GM19239 (cell line): Measurements from ENCODE around the gene GNB5.
"Not testable (repeated sequence)": the region's sequence is repeated elsewhere in the genome, so short reads cannot be mapped to it uniquely, and the experiment has no call there.

Source experiments
- DNase-seq: peaks from one replicate; pipeline ENCODE4 v3.0.0; 2011; ENCODE audit warnings: low spot score; ENCODE audit not compliant: insufficient read length
- FAIRE-seq: peaks from 2 replicates; lab custom pipeline; 2011; peaks lifted over from hg19 to GRCh38; lab: Jason Lieb, UNC

Gene GNB5

DNA sequence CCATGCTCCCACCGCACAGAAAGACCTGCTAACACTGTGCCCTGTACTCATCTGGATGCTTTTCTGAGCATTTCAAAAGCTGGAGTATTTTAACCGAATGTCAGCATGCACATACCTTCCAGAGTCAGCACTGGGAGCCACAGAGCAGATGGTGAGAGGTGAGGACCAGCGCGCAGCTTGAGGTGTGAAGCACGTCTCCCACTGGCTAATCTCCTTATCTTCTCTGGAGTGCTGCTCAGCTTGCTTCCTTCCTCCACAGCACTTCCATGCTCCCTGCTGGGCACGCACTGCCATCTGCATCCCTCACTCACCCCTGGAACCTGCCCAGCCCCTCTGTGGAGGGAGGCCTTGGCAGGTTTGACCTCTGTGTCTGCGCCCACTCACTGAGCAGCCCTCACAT, at the start of gene GNB5:
GNB5 (minus strand) TSS at position 186 of the 400 bp plus-strand sequence. CDS start 6,716 bp downstream, outside the sequence.
- no peak for FAIRE-seq
- DNase-seq: no peak

DNA sequence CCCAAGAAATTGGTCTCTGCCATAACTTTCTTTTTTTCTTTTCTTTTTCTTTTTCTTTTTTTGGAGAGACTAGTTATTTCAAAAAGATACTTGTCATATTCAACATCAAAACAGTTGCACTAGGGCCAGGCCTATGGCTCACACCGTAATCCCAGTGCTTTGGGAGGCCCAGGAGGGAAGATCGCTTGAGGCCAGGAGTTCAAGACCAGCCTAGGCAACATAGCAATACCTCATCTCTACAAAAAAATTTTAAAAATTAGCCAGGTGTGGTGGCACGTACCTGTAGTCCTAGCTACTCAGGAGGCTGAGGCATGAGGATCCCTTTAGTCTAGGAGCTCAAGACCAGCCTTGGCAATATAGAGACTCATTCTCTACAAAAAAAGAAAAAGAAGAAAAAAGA, 49.0 kb upstream of the GNB5 start:
- DNase-seq: no peak
- FAIRE-seq: no peak

DNA sequence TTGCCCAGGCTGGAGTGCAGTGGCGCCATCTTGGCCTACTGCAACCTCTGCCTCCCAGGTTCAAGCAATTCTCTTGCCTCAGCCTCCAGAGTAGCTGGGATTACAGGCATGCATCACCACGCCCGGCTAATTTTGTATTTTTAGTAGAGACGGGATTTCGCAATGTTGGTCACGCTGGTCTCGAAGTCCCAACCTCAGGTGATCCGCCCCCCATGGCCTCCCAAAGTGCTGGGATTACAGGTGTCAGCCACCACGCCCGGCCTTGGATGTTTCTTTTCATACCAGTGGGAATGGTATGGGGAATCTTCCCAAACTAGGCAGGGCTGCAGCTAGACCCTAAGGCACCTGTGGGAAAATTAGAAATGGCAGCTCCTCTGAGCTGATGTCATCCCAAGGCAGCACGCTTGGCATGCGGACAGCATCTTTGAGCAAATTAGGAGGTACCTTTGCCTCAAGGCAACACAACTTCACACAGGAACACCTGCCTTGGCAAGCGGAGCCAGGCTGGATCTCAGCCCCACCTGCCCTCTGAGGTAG, 47.9 kb upstream of the GNB5 start:
- not testable (repeated sequence) for FAIRE-seq, DNase-seq

DNA sequence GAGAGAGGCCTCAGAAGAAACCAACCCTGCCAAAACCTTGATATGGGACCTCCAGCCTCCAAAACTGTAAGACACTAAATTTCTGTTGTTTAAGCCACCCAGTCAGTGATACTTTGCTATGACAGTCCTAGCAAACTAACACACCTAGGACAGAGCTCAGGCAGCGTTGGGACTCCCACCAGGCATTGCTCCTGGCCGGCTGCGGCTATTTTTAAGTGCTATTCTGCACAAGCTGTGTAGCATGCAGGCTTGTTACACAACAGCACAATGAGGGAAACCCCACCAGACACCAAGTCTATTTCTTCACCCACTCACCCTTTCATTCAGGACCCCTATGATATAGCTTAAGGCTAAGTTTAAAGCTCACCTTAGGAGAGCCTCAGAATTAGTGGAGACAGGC, 47.0 kb upstream of the GNB5 start:
- no peak for FAIRE-seq
- no peak for DNase-seq

DNA sequence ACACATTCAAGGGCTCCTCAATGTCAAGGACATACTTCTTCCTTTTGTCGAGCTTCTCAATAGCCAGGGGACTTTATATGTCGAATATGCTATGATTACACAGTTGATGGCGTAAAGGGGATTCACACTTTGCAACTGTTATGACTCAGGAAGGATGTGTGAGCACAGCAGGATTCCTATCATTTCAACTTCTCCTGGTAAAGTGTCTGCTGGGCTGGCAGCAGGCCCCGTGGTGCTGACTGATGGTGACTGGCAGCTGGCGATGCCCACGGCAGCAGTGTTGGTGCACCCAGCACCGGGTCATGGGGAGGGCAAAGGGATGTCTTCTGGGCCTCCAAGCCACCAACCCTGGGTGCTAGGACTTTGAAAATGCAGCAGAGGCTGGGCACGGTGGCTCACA, 44.8 kb upstream of the GNB5 start:
- FAIRE-seq (no peak), DNase-seq (no peak)

DNA sequence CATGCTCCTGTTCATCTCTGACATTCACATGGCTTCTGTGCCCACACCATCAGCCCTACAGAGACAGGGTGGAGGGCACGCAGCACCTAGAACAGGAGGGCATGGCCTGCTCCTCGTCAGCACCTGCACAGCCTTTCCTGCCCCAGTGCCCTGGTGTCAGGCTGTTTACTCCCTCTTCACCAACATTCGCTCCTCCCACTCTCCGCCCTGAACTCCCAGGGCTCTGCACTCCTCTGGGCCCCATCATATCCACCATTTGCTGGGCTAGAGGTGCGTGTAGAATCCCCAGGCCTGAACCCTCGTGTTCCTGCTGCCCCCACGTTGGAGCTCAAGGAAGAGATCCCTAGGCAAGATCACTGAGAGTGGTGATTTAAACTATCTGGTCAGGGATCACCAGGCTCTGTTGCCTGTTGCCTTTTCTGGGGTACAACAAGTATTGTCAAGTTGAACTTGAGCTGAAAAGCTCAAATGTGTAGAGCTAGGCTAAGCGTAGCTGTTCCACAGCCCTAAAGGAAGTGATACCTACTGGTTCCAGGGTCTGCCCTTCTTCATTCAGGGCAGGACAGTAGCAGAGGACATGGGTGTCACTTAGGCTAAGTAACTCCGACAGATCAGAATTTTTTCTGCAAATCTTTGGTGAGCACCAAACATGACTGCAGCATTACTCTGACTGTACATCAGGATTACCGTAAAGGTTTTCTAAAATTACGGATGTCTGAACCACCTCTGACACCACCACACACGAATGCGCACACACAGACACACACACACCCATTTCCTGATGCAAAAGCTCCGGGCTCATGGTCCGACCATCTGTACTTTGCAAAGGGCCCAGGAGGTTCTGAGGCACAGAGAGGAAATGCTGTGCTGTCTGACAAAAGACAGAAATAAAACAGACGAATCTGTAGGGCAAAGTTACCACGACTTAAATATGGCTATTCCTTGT, 43.7 kb upstream of the GNB5 start:
- DNase-seq (no peak), FAIRE-seq (peak; percentile 93)

DNA sequence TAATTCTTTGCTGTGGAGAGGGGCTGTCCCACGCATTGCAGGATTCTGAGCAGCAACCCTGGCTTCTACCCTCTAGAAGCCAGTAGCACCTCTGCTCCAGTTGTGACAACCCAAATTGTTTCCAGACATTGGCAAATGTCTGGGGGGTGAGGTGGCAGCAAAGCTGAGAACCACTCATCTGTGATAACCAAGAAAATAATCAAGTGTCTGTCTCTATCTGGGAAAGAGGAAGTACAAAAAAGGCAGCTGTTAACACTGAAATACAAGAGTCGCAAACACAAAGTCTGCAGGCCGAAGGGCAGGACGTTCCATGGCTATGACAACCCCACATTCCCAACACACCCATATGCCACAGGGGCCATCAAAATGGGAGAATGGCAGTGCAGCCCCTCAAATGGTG, 42.2 kb upstream of the GNB5 start:
- peak; percentile 92 for FAIRE-seq
- DNase-seq: no peak

DNA sequence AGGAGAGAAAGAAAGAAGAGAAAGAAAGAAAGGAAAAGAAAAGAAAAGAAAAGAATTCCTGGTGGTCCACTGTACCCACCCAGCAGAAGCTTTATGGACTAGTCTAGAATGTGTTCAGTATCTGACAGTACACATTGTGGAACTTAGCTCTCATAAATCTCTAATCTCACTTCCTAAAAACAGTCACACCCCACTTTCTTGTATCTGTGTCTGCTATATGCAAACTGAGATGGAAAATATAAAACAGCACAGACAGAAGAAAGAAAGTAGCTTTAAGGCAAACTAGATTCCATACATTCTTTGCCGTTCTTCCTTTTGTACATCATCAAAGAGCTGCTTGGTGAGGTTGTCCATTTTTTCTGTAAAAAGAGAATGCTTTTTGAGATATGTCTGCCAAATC, 41.1 kb upstream of the GNB5 start:
- DNase-seq (no peak), FAIRE-seq (peak; percentile 40)

DNA sequence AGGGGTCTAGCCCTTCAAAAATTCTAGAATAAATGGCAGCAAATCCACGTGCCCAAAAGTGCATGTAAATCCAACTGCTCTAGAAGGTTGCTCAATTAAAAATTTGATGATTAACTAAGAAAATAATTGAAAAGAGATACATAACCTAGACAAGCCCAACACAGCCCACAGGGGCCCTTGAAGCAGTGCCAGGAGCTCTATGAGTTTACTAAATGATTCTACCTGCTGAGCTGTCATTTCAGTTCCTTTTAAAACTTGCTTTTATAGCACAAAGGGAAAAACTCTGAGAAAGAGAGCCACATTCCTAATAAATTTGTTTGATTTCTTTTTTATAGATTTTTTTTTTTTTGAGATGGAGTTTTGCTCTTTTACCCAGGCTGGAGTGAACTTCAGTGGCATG, 38.9 kb upstream of the GNB5 start:
- FAIRE-seq (no peak), DNase-seq (no peak)

DNA sequence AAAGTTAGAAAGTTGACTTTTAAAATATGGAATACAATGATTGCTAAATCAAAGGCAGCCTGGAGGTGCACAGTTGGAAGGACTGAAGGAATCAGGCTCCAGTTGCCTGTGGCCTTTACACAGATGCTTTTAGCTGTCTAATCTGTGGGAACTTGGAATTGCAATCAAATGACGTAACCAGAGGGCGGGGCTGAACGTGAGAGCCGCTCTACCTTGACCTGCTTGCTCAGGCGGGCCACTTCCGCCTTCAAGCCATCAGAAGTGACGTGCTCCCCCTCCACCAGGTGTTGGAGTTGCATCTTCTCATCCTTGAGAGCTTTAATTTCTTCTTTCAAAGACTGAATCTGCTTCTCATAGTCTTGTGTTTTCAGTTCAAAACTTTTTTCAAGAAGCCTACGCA, 37.7 kb upstream of the GNB5 start:
- FAIRE-seq: peak; percentile 68
- no peak for DNase-seq

DNA sequence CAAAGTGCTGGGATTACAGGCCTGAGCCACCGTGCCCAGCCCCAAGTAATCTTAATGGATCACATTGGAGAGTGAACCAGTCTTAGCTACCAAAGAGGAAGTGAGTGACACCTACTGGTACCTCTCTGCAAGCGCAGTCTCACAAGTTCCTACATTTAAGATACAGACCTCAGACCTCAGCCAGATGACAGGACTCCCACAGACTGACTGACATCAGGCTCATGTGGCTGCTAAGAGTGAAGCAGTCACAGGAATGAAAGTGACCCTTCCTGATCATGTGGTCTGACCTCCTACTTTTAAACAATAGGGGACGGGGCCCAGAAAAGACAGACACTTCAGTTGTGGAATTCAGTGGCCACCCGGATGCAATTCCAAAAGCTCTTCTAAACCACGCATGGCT, 36.3 kb upstream of the GNB5 start:
- FAIRE-seq: peak; percentile 95
- no peak for DNase-seq

DNA sequence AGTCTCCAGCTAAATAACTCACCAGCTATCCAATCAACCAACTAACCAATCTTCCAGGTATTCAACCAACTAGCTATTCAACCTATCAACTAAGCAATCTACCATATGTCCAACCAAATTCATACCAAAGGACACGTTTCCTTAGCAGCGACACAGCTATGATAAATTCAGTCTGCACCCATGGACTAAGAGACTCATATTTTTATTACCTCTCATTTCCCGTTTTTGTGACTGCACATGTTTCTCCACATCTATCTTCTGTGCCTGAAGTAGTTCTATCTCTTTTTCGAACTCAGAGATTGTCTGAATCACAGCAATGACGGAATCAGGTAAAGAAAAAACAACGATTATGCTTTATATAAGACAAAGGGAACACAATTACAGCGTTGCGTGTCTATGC, 34.0 kb upstream of the GNB5 start:
- DNase-seq: no peak
- no peak for FAIRE-seq

DNA sequence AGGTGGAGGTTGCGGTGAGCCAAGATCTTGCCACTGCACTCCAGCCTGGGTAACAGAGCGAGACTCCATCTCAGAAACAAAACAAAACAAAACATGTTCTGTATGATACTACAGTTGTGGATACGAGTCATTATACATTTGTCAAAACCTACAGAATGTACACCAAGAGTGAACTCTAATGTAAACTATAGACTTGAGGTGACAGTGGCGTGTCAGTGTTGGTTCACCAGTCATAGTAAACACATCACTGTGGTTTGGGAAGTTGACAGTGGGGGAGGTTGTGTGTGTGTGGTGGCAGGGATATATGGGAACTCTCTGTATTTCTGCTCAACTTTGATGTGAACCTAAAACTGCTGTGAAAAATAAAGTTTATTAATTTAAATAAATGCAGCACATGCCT, 33.0 kb upstream of the GNB5 start:
- FAIRE-seq (no peak), DNase-seq (no peak)

DNA sequence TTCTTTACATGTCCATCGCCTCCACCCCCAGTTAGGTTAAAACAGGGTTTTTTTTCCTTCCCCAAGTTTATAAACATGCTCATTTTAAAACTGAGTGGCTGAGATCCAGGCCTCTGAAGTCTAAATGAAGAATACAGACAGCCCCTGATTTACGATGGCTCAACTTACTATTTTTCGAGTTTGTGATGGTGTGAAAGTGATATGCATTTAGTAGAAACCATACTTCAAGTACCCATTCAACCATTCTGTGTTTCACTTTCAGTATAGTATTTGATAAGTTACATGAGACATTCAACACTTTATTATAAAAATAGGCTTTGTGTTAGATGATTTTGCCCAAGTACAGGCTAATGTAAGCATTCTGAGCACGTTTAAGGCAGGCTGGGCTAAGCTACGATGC, 30.5 kb upstream of the GNB5 start:
- no peak for DNase-seq
- peak; percentile 95 for FAIRE-seq

DNA sequence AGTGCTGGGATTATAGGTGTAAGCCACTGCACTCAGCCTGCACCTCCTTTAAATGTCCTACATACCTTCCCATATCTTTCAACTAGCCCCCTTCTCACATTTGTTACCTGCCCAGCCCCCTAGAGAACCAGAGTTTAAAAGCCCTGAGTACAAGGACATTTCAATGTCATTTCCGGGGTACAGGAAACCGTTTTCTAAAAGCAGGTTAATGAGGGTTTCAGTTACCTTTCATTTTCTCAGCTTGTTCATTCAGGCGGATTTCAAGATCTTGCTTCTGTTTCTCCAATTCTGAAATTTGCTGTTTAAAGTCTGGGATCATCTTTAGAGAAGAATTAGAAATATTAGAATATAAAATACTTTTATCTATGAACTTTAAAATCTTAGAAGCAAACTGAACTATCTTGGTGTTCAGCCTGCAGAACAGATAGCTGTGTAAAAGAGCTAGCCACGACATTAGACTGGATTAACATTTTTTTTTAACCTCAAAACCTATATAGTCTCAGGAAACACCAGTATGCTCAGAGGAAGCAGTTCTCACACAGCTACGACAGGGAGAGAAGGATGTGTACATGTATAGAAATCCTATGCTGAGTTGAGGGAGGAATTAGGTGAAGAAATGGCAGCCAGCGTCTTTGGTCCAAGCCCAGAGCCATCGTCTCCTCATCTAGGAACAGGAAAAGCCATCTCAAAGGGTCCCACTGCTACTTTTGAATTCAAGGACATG, 29.9 kb upstream of the GNB5 start:
- DNase-seq (no peak), FAIRE-seq (peak; percentile 69)

DNA sequence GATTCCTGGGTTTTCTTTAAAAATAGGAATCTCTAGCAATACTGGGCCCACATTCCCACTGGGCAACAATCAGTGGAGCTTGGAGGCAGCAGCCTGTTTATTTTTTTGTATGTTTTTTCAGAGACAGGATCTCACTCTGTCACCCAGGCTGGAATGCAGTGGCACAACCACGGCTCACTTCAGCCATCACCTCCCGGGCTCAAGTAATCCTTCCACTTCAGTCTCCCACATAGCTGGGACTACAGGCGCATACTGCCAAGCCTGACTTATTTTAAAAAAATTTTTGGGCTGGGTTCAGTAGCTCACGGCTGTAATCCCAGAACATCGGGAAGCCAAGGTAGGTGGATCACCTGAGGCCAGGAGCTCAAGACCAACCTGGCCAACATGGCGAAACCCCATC, 29.1 kb upstream of the GNB5 start:
- FAIRE-seq (no peak), DNase-seq (no peak)

DNA sequence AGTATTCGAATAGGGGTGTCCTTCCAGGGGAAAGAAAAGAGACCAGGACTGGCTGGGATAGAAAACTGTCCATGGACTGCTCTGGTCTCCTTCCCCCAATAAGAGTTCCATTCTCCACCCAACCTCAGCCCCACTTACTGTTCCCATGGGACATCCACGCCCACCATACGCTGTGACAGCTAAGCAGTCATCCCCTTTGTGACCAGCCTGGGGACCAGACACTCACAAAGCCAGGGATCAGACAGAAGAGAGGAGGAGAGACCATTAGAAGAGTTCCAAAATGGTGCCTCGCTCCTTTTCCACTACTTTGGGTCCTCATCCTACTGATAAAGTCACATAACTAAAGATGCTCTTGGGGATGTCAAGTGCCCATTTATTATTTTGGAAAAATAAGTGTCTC, 27.6 kb upstream of the GNB5 start:
- FAIRE-seq (no peak), DNase-seq (no peak)

DNA sequence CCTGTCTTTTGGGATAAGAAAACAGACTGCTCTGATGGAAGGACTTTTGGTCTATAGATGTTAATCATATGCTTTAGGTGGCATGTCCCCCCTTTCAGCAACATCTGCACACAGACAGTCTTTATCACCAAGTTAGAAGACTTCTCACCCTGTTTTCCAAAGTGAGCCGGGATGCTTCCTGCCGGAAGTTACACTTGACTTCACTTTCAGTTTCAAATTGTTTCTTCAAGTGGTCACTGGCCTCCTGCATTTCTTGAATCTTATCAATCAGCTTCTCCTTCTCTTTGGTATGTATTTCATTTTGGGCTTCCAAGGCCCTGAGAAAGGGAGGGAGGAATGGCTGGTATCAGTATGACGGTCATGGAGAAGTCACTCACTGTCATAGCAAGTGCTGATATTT, 27.2 kb upstream of the GNB5 start:
- no peak for FAIRE-seq
- DNase-seq: no peak

DNA sequence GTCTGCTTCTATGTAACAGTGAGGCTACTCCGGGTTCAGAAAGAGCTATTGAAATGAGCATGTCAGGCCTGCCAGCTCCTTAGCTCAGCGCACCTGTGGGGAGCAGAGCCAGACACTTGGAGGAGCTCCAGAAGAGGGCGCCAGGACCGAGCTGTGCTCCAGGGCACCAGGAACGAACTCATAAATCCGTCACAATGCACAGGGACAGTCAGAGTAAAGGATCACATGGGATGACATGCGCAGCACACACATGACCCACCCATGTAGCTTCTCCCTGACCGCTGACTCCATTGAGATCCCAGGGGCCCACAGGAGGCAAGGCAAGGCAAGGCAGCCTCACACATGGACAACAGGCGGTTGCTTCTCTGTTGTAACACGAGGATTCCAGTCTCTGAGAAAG, 26.0 kb upstream of the GNB5 start:
- FAIRE-seq (peak; percentile 31), DNase-seq (no peak)

DNA sequence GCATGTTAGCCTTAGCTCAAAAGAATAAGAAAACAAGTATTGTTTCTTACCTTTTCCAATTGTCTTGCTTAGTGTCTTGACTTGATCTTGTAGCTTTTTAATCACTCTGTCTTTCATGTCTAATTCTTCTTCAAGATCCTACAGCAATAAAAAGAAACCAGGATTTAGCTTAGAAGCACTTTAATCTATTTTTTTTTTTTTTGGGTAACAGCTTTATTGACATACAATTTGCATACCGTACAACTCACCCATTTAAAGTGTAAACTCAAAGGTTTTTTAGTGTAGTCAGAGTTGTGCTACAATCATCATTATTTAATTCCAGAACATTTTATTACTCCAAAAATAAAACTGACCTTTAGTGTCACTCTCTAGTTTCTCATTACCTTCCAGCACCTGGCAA, 23.4 kb upstream of the GNB5 start:
- DNase-seq: no peak
- no peak for FAIRE-seq

DNA sequence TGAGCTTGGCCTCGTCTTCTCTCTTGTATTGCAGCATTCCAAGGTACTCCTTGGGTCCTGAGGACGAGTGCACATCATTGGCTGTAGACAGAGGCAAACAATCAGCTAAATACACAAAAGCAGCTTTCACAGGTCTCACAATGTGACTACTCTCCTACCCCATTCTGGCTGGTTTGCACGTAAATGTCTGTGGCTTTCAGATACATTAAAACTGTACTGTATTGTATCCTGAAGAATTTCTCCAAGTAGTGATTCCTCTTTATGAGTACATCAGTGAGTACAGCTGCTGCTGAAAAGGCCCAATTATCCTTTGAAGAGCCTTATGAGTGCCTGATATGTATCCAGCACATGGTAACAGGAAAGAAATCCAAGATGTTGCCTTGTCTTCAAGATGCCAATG, 22.0 kb upstream of the GNB5 start:
- no peak for FAIRE-seq
- no peak for DNase-seq
